ENCODE measurements around the gene RADIL.

DNA sequence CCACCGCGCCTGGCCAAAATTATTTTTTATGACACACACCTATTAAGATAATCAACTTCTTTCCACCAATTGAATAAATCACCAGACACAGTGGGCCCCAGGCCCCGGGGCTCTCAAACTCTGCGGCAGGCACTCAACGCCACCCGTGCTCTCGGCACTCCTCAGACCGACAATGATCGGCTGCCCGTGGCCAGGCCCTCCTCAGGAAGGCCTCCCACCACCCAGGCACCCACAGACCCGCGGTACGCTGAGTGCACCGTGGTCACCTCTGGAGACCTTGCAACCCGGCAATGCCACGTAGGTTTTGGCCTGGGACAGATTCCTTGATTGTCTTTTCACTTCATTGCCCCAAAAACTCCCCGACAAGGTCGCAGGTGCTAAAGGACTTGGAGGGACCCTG, 6.9 kb downstream of the RADIL start:
- TF ChIP-seq, protein P1, sequence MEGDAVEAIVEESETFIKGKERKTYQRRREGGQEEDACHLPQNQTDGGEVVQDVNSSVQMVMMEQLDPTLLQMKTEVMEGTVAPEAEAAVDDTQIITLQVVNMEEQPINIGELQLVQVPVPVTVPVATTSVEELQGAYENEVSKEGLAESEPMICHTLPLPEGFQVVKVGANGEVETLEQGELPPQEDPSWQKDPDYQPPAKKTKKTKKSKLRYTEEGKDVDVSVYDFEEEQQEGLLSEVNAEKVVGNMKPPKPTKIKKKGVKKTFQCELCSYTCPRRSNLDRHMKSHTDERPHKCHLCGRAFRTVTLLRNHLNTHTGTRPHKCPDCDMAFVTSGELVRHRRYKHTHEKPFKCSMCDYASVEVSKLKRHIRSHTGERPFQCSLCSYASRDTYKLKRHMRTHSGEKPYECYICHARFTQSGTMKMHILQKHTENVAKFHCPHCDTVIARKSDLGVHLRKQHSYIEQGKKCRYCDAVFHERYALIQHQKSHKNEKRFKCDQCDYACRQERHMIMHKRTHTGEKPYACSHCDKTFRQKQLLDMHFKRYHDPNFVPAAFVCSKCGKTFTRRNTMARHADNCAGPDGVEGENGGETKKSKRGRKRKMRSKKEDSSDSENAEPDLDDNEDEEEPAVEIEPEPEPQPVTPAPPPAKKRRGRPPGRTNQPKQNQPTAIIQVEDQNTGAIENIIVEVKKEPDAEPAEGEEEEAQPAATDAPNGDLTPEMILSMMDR (IDR thresholded peaks at IDR 0.05): no peak
- no peak for TF ChIP-seq POLR2A (IDR thresholded peaks at IDR 0.05)
- TF ChIP-seq POLR2AphosphoS5 (IDR thresholded peaks at IDR 0.05): no peak
